Suppressor macrophage (primary cell): ENCODE measurements around the gene SRRM5.
A peak's percentile ranks its signal among the peaks of the same experiment; 100 is the strongest.
"Not testable (repeated sequence)": the region's sequence is repeated elsewhere in the genome, so short reads cannot be mapped to it uniquely, and the experiment has no call there.

Experiments used
- DNase-seq, 4 experiments: peaks; one replicate each; pipeline ENCODE4 v3.0.0-alpha.2; 2020 to 2022

SRRM5 gene

DNA sequence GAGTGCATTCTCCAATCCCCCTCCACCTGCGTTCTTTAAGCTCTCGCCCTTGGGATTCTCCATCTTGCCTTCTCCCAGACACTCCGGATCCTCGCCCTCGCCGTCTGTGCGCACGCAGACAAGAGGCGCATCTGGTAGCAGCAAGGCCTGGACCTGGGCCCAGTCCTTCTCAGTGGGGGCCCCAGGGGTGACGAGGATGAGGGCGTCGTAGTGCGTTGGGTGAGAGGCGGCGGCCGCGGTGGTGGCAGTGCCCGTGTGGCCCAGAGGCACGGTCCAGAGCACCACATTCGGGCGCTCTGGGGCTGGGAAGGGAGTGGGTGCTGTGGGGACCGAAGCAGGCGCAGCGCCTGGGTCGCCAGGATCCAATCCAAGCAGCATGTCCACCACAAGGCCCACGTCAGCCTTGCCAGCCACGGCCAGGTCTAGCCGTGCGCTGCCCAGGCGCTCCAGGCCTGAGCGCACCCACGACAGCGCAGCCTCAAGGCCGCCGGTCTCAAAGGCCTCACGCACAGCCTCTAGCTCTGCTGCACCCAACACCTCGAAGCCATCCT lies 19.0 kb upstream of the SRRM5 start:
- DNase-seq, result no peak

DNA sequence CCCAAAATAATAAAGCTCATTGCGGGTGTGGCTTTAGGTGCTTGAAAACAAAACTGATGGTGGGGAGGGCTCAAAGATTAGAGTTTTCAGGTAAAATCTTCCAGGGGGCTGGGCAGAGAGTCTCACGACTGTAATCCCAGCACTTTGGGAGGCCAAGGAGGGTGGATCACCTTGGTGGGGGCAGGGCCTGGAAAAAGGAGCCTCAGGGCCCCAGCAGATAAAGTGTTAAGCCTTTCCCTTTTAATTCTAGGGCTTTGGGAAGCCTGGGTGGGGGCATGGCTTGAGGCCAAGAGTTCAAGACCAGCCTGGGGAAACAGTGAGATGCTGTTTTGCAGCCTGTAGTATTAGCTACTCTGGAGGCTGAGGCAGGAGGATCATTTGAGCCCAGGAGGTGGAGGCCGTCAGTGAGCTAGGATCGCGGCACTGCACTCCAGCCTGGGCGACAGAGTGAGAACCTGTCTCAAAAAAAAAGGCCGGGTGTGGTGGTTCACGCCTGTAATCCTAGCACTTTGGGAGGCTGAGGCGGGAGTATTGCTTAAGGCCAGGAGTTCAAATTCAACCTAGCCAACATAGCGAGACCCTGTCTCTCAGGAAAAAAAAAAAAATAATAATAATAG lies 17.7 kb upstream of the SRRM5 start:
- DNase-seq, result no peak

DNA sequence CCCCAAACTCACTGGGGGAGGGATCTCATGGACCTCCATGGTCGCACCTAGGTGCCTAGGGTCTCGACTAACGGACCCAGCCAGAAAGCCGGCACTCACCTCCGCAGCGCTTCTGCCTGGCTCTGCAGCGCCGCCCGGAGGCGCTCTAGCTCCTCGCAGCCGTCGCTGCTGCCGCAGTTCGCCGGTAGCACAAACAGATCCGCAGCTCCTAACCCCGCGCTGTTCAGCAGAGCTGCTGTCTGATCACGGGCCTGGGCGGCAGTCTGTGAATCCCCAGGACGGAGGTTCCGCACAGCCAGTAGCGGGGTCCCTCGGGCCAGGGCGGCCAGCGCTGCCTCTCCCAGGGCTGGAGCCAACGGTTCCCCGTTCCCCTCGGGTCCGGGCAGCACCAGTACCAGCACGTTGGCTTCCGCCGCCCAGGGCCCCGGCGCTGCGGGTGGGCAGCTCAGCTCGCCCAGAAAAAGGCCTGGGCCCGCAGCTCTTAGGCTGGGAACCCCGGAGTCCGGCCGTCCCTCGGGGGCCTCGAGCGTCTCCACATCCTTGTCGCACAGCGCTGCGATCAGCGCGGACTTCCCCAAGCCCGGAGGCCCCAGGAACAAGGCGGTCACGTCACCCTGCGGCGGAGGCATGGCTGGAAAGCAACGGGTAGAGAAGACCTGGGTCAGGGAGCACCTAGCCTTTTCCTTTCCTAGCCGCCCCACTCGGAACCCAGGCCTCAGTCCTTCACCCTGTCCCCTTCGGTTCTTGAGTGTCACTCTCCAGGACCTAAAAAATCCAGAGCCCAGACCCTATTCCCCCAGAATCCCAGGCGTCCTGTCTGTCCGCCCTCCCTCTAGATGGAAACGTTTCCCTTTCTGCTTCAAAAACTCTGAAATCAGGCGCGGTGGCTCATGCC lies 16.9 kb upstream of the SRRM5 start:
- peak; percentile 78 to 87 (median 80) for DNase-seq

DNA sequence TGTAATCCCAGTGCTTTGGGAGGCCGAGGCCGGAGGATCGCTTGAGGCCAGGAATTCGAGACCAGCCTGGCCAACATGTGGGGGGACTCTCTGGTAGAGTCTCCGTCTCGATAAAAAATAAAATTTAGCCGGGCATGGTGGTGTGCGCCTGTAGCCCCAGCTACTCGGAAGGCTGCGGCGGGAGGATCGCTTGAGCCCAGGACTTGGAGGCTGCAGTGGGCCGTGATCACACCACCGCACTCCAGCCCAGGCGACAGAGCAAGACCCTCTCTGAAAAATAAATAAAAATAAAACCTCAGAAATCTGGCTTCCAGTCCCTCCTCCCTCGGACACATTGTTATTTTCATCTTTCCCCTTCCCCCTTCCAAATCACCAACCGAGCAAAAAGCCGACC lies 16.3 kb upstream of the SRRM5 start:
- no peak for DNase-seq

DNA sequence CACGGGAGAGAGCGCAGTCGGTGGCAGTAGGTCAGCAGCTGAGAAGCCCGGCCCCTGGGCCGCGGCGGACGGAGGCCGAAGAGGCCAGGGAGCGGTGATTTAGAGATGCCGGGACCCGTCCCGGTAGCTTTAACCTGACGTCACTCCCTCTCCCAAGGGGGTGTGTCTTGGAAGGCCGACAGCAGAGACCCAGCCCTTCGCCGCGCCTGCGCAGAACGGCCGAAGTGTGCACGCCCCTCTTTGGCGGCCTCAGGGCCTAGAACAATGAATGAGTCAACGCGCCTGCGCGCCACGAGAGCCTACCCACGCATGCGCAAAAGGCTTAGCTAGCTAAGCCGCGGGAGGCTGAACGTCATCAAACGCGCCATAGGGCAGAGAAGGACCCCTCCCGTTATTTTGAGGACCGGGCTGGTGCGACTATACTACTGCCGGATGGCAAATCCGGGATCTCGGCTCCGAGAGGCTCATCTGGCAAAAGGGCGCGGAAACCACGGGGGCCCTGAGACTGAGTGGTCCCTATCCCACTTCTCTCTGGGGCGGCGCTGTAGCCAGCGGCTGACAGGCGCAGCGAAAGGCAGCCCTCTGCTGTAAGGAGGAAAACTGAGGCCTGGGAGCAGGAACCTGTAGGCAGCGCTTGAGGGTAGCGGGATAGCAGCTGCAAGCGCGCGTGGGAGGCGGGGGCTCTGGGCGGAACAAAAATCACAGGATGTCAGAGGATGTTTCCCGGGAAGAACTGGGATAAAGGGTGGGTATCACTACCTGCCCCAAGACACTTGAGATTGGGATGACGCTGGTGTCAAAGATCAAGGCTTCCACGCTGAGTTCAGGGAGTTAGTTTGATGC lies 15.7 kb upstream of the SRRM5 start, which contains the start of the genes IRGQ and ZNF576:
TSS of gene IRGQ (minus strand) at position 136 of the 843 bp plus-strand sequence. CDS start 796 bp downstream, outside the sequence.
TSS of gene ZNF576 (plus strand) at position 597 of the 843 bp plus-strand sequence. CDS start 514 bp downstream, outside the sequence.
- DNase-seq, result peak; percentile 100

DNA sequence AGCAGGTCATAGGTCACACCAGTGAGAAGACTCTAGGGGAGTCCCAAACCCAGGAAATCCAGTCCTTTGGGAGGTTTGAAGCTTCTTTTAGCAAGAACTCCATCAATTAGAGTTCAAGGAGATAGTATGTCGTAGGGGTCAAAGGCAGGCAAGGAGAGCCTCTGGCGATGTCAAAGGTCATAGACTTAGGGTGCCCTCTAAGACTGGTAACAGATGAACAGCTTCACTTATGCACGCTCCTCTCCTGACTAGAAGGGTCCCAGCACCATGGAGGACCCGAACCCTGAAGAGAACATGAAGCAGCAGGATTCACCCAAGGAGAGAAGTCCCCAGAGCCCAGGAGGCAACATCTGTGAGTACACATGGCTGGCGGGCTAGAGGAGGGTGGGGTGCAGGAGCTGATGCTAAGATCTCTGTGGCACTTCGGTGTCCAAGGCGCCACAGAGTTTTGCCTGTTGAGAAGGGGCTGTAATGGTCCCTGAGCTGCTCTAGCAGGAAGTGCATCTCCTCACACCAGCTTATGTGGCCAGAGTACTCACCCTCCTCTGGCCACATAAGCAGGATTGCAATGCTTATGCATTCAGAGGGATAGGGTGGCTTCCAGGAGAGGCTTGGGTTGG lies 14.9 kb upstream of the SRRM5 start:
- peak in 2 of 4 experiments; percentile 11 to 20 for DNase-seq

DNA sequence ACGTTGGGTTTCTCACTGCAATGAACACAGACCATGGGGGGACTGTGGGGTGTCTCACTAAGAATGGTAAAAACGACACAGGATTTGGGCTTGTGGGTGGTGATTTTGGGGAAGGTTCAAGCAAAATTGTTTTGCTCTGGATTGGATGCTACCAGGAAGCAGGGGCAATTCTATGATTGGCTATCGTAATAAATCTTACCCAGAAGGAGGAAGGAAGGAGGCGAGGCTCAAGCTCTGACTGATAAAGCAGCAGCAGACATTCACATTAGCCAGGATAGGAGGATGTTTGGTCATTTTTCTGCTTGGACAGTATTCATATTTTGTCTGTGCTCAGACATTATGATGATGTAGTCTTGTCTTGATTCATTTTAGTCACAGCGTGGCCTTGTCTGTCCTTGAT lies 14.0 kb upstream of the SRRM5 start:
- DNase-seq, result peak; percentile 21 to 49 (median 31)

DNA sequence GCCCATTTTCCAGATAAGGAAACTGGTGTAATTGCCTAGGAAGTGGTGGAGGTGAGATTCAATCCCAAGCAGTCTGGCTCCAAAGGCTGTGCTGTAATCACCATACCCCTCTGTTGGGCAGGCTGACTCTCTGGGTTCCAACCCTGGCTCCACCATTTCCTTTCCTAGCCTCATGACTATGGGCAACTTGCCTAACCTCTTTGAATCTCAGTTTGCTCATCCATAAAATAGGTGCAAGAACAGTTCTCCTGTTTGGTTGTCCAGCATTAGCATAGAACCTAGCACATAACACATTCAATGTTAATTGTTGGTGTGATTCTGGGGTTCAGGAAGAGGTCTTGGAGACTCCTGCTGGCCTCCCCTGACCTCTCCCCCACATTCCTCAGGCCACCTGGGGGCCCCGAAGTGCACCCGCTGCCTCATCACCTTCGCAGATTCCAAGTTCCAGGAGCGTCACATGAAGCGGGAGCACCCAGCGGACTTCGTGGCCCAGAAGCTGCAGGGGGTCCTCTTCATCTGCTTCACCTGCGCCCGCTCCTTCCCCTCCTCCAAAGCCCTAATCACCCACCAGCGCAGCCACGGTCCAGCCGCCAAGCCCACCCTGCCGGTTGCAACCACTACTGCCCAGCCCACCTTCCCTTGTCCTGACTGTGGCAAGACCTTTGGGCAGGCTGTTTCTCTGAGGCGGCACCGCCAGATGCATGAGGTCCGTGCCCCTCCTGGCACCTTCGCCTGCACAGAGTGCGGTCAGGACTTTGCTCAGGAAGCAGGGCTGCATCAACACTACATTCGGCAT lies 13.2 kb upstream of the SRRM5 start:
- DNase-seq, result no peak

DNA sequence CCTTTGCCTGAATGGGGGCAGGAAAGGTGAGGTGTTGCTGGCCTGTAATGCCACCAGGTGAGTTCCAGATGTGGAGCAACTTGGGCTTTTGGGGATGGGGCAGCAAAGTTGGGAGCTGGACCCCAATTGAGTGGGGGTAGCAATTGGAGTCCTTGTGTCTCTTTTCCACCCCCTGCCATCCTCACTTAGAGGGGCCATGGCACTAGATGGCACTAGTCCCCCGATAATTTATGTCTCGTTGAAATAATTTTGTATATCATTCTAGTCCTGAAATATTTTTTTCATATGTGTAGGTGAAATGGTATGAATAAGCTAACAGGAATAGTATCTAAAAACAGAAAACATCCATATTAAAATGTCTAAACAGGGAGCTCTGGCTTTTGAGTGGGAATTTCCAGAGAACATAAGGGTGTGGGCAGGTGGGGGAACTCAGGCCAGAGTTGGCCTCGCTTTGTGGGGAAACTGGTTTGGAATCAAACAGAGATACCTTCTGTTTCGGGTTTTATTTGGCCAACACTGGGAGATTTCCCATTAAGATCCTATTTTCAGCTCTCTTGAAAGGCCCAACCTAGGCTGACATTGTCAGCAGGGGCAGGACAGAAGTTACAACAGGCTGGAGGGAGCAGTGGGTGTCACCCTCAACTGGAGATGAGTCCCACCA lies 12.1 kb upstream of the SRRM5 start:
- no peak for DNase-seq

DNA sequence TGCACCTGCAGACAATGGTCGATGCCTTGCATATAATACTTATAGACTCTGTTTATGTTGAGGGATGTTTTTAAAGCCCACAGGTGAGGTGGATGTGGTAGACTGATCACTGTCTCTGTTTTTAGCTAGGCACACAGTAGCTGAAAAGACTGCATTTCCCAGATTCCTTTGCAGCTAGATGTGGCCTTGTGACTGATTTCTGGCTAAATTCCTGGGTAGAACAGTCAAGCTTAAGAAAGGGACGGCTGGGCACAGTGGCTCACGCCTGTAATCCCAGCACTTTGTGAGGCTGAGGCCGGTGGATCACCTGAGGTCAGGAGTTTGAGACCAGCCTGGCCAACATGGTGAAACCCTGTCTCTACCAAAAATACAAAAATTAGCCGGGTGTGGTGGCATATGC lies 11.6 kb upstream of the SRRM5 start:
- not testable (repeated sequence) for DNase-seq

DNA sequence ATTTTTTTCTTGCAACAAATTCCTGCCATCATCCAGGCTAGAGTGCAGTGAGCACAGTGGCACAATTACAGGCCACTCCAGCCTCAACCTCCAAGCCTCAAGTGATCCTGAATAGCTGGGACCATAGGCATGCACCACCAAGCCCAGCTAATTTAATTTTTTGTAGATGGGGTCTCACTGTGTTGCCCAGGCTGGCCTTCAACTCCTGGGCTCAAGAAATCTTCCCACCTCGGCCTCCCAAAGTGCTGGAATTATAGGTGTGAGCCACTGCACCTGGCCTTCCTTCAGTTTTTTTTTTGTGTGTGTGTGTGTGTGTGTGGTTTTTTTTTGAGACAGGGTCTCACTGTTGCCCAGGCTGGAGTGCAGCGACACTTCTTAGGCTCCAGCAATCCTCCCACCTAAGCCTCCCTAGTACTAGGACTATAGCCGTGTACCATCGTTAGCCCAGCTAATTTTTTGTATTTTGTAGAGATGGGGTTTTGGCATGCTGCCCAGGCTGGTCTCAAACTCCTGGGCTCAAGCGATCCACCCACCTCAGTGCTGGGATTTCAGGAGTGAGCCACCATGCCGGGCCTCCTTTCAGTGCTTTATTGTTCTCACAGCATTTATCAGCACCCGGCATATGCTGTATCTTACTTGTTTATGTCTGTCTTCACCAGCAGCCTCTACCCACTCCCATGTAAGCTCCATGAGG lies 5.9 kb upstream of the SRRM5 start:
- no peak for DNase-seq

DNA sequence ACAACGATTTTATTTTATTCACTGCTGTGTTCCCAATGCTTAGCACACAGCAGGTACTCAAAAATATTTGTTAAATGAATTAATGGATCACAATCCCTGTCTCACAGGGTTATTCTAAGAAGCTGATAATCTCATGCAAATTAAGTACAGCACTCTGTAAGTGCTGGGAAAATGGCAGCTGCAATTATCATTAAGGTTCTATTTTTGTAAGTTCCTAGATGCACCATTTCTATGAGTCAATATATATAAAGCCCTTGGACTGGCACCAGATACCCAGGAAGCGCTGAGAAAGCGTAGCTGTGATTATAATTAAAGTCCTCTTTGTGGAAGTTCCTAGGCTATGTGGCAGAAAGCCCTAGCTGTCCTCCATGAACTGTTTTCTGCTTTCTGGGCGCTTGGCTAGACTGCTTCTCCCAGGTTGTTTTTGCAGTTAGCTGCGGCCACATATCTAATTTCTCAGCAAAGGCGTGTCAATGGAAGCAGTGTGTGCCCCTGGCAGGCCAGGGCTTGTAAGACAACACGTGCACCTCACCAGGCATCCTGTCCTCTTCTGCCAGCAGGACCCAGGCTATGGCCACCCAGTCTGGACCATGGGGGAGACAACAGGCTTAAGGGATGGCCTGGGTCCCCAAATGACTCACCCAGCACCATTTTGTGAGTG lies 5.2 kb upstream of the SRRM5 start:
- no peak for DNase-seq

DNA sequence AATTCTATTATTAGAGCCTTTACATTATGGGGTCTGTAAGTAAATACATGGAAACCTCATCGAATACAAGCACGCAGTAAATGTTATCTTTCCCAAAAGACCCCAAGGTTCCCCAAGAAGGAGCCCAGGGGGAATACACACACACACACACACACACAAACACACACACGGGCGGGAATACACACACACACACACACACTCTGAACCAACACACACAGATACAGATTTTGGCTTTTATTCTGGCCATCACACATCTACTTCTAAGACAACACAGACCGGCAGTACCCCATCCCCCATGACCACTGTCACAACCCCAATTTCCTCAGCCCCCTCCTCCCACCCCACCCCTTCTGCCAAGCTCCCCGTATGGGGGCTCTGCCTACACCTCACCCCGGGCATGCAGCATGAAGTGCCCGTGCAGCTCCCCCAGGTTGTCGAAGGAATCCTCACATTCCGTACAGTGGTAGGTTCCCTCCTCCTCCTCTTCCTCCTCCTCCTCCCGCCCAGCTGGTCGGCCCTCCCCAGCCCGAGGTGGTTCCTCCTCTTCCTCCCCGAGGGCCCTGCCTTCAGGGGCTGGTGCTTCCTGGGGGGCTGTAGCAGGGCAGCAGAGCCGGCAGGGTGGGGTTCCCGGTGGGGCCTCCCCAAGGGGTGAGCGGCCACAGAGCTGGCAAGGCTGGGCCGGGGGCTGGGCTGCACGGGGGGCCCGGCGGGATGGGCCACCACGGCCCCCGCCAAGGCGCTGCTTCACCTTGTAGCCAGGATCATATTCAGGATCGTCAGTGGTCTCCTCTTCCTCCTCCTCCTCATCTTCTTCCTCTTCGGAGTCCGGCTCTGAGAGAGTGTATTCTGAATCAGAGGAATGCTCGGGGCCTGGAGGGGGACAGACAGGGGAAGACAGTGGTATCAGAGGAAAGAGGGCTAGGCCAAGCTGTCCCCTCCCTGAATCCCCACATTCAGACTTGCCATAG lies 4.4 kb upstream of the SRRM5 start:
- no peak for DNase-seq

DNA sequence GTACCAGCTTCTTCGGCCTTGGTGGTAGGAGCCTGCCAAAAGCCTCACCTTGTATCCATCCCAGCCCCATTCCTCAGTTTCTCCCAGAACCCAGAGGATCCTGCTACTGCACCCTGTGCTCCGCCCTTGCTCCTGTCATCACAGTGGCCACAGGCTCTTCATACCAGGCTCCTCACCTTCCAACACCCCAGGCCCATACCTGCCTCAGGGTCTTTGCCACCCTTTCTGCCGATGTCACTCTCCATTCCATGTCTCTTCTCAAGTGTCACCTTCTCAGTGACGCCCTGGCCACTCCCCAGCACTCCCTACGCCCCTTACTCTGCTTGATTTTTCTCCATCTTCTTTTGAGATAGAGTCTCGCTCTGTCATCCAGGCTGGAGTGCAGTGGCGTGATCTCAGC lies 2.0 kb upstream of the SRRM5 start:
- no peak for DNase-seq

DNA sequence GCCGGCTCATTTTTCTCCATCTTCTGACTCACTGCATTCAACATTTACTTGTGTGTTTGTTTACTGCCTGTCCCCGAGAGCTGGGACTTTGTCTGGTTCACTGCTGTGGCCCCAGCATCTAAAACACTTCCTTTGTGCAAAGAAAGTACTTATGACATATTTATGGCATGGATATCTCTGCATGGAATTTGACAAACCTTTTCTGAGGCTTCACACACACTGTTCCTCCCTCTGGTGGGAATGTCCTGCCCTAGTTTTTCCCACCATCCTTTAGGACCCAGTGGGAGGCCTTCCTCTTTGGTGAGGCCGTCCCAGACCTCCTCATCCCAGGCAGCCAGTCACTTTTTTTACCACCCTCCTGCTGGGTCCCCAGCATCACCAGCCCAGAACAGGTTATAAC lies 1.4 kb upstream of the SRRM5 start:
- no peak for DNase-seq

DNA sequence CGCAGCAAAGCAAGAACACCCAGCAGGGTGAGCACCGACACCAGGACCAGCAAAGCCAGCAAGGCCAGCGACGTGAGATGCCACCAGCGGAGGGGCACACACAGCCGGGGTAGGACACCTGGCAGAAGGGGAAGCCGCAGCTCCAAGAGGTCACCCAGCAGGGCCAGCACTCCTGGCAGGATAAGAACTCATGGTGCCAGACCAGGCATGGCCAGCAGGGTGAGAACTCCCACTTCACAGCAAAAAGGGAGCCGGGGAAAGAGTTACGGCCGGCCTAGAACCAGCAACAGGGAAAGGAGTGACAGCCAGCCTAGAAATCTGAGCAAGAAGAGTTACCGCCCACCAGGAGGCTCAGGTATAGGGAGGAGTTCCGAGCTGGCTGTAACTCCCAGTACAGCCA lies 486 bp downstream of the SRRM5 start:
- no peak for DNase-seq

DNA sequence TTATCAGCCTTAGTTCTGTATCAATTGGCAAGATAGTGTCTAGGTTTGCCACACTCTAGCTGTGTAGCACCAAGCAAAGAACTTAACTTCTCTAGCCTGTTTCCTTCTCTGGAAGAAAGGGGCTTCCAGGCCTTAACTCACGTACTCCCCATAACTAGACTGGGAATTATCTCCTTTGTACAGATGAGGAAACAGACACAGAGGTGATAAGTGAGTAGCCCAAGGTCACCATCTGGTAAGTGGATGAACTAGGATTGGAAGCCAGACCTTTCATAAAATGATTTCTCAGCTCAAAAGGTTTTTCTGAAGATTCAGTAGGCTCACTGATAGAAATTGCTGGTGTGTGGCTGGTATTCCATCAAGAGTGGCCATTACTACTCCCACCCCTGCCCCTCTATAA lies 4.4 kb downstream of the SRRM5 start:
- DNase-seq, result no peak

DNA sequence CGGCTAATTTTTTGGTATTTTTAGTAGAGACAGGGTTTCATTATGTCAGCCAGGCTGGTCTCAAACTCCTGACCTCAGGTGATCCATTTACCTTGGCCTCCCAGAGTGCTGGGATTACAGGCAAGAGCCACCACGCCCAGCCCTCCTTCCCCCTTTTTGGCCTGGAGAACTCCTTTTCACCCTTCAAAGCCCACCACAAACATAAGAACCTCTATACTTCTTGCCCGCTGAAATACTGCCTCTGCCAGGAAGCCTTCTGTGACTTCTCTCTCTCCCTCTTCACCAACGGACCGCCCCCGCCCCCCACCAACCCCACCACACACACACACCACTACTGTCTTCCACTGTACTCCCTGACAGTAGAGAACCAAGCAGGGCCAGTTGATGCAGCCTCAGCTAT lies 5.1 kb downstream of the SRRM5 start:
- no peak for DNase-seq
